CD14-positive monocyte (primary cell): ENCODE results near the gene BNC2. TPM values are rescaled to one million over a fixed set of nuclear protein-coding genes. Genes with fewer than 3 reads are reported as not detected.

Experiments
- DNase-seq, 3 donors: peaks; one replicate each; pipeline ENCODE4 v3.0.0-alpha.2; 2011 to 2022
- H2AFZ ChIP-seq: 2 replicates; pipeline ENCODE4 v1.6.0; 2012; ENCODE audit warnings: mild to moderate bottlenecking, low read depth, low read length, inconsistent platforms; ENCODE audit not compliant: insufficient read depth, poor library complexity, severe bottlenecking
- H3K27ac ChIP-seq, 2 donors: 1 replicate in 1 of 2; 2 replicates in 1 of 2; pipeline ENCODE4 v1.5.1; 2012 to 2013; ENCODE audit warnings: low read length in 2 of 2, control low read depth in 1 of 2, inconsistent platforms in 1 of 2, low read depth in 1 of 2, mild to moderate bottlenecking in 1 of 2
- H3K27me3 ChIP-seq, 2 donors: one replicate each; pipeline versions ENCODE4 v1.6.0 to v1.6.1; 2011 to 2013; ENCODE audit warnings: low read length in 2 of 2; ENCODE audit not compliant: control insufficient read depth in 2 of 2, insufficient read depth in 2 of 2
- H3K36me3 ChIP-seq, 2 donors: replicated peaks in 1 of 2; 1 replicate in 1 of 2; 2 replicates in 1 of 2; pipeline versions ENCODE4 v1.5.1 to v1.6.1; 2012 to 2013; ENCODE audit warnings: low read length in 2 of 2, control low read depth in 1 of 2, inconsistent platforms in 1 of 2, mild to moderate bottlenecking in 1 of 2; ENCODE audit not compliant: insufficient read depth in 2 of 2, control insufficient read depth in 1 of 2
- H3K4me1 ChIP-seq, 2 donors: 1 replicate in 1 of 2; 2 replicates in 1 of 2; pipeline versions ENCODE4 v1.5.1 to v1.6.1; 2012 to 2013; ENCODE audit warnings: low read length in 2 of 2, control low read depth in 1 of 2, inconsistent platforms in 1 of 2, mild to moderate bottlenecking in 1 of 2, moderate library complexity in 1 of 2; ENCODE audit not compliant: insufficient read depth in 2 of 2, control insufficient read depth in 1 of 2
- H3K4me2 ChIP-seq: replicated peaks from 2 replicates; pipeline ENCODE3; 2012; ENCODE audit warnings: low read length, moderate library complexity, mild to moderate bottlenecking; ENCODE audit not compliant: poor library complexity, severe bottlenecking; ENCODE audit errors: extremely low read depth
- H3K4me3 ChIP-seq, 3 experiments: fragments of 200-600 bp in 1 of 3; sonication (generic) in 1 of 3; replicated peaks in 1 of 3; 1 replicate in 2 of 3; 2 replicates in 1 of 3; pipeline ENCODE4 v1.5.1; 2011 to 2013; ENCODE audit warnings: low read length in 3 of 3, mild to moderate bottlenecking in 3 of 3, control low read depth in 2 of 3, low read depth in 2 of 3, inconsistent platforms in 1 of 3, moderate library complexity in 1 of 3
- H3K79me2 ChIP-seq: 2 replicates; pipeline ENCODE4 v1.6.0; 2012; ENCODE audit warnings: mild to moderate bottlenecking, control low read depth, inconsistent platforms, low read length, moderate library complexity; ENCODE audit not compliant: insufficient read depth
- H3K9ac ChIP-seq: 2 replicates; pipeline ENCODE4 v1.6.0; 2017; ENCODE audit warnings: low read length, mild to moderate bottlenecking; ENCODE audit not compliant: insufficient read depth, poor library complexity, severe bottlenecking
- H3K9me3 ChIP-seq, 2 donors: replicated peaks in 1 of 2; 1 replicate in 1 of 2; 2 replicates in 1 of 2; pipeline versions ENCODE4 v1.5.1 to v1.6.1; 2012 to 2013; ENCODE audit warnings: low read length in 2 of 2, control low read depth in 1 of 2; ENCODE audit not compliant: control insufficient read depth in 1 of 2, insufficient read depth in 1 of 2
- H4K20me1 ChIP-seq: 2 replicates; pipeline ENCODE4 v1.6.0; 2012; ENCODE audit warnings: mild to moderate bottlenecking, low read length, control low read depth, moderate library complexity; ENCODE audit not compliant: insufficient read depth
- H3K27ac Mint-ChIP-seq, 7 donors: one replicate each; pipeline ENCODE4 v1.8.0; 2020; ENCODE audit warnings: mild to moderate bottlenecking in 7 of 7, mixed read lengths in 7 of 7, moderate library complexity in 6 of 7, inconsistent platforms in 2 of 7
- H3K27me3 Mint-ChIP-seq, 3 donors: one replicate each; pipeline ENCODE4 v1.8.0; 2021 to 2022; ENCODE audit warnings: low read depth in 3 of 3, mild to moderate bottlenecking in 3 of 3, mixed read lengths in 3 of 3, moderate library complexity in 3 of 3, inconsistent platforms in 1 of 3
- H3K36me3 Mint-ChIP-seq, 2 donors: one replicate each; pipeline ENCODE4 v1.8.0; 2020; ENCODE audit warnings: mixed read lengths in 2 of 2, inconsistent platforms in 1 of 2, mild to moderate bottlenecking in 1 of 2
- H3K4me1 Mint-ChIP-seq: one replicate; pipeline ENCODE4 v1.8.0; 2020; ENCODE audit warnings: mild to moderate bottlenecking, mixed read lengths
- H3K4me3 Mint-ChIP-seq, 2 donors: one replicate each; pipeline ENCODE4 v1.8.0; 2020; ENCODE audit warnings: mild to moderate bottlenecking in 2 of 2, mixed read lengths in 2 of 2, moderate library complexity in 1 of 2
- H3K9me3 Mint-ChIP-seq, 7 donors: one replicate each; pipeline ENCODE4 v1.8.0; 2020 to 2022; ENCODE audit warnings: mixed read lengths in 7 of 7, mild to moderate bottlenecking in 6 of 7, moderate library complexity in 6 of 7, inconsistent platforms in 2 of 7
- whole genome bisulfite sequencing: methylation state at CpG from one replicate; pipeline ENCODE4 v1.1.5; 2013; ENCODE audit warnings: missing lambda C conversion rate; ENCODE audit not compliant: insufficient coverage; 5-methylcytosine and 5-hydroxymethylcytosine counted together
- intact Hi-C, 2 donors: fragments of 100-400 bp; cut with micrococcal nuclease; formaldehyde crosslinking; loops; one replicate each; pipeline versions ENCODE4 v1.15.0 to v1.15.1; 2023
- polyA plus RNA-seq, 3 donors: library from polyadenylated mRNA; depleted of rRNA in 1 of 3; unstranded in 2 of 3; stranded (reverse) in 1 of 3; fragments of 300-500 nt in 2 of 3; fragments of >200 nt in 1 of 3; fragmentation: Illumina TruSeq in 2 of 3; gene quantifications; 1 replicate in 2 of 3; 2 replicates in 1 of 3; pipeline ENCODE4 v1.2.3, GENCODE V29; 2012 to 2021
- TF ChIP-seq, protein P1 (sequence below): fragments of 200-600 bp; IDR thresholded peaks from one replicate; pipeline ENCODE4 v1.8.0; 2022; ENCODE audit warnings: antibody characterized with exemption, mild to moderate bottlenecking

Gene BNC2
- polyA plus RNA-seq, 3 donors, result 0.01 TPM; not detected in 2

DNA sequence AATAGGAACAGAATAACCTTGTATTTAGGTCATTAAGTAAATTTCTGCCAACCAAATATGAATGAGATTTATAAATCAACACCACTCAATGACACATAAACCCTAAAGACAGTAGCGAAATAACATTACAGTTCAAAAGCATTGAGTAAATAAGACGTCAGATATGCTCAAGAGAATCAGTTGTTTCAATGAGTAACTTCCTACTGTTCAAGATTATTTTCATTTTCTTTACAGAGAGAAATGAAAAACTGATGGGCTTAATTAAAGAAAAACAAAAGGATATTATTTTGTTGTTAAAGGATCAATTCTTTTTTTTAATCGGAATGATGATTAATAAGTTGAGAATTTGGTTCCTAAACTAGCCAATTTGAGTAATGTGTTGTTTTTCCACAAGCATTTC is 150.1 kb downstream of the BNC2 start:
- Histone ChIP-seq H3K9me3 (no peaks in the 10 kb centered on the region), H3K4me2 (no peak overlapping the region), H3K9ac (no peak overlapping the region), H2AFZ (no peak overlapping the region), H4K20me1 (no peaks in the 10 kb centered on the region), H3K4me1 (no peaks in the 10 kb centered on the region), H3K79me2 (no peaks in the 10 kb centered on the region), H3K36me3 (no peaks in the 10 kb centered on the region), H3K27me3 (peaks cover 4 to 12% of the 10 kb centered on the region in 2 donors), H3K4me3 (no peak overlapping the region), H3K27ac (no peak overlapping the region)
- Mint-ChIP-seq H3K27me3 (peaks cover 6 to 10% (median 10%) of the 10 kb centered on the region in 3 donors), H3K9me3 (no peaks in the 10 kb centered on the region), H3K4me1 (no peaks in the 10 kb centered on the region), H3K27ac (no peak overlapping the region), H3K4me3 (no peak overlapping the region), H3K36me3 (no peaks in the 10 kb centered on the region)
- DNase-seq, result no peak
- WGBS, result no CpG with 5 or more reads among the region's 3 CpGs
- intact Hi-C loops, result no loop called here
- TF ChIP-seq, protein P1, sequence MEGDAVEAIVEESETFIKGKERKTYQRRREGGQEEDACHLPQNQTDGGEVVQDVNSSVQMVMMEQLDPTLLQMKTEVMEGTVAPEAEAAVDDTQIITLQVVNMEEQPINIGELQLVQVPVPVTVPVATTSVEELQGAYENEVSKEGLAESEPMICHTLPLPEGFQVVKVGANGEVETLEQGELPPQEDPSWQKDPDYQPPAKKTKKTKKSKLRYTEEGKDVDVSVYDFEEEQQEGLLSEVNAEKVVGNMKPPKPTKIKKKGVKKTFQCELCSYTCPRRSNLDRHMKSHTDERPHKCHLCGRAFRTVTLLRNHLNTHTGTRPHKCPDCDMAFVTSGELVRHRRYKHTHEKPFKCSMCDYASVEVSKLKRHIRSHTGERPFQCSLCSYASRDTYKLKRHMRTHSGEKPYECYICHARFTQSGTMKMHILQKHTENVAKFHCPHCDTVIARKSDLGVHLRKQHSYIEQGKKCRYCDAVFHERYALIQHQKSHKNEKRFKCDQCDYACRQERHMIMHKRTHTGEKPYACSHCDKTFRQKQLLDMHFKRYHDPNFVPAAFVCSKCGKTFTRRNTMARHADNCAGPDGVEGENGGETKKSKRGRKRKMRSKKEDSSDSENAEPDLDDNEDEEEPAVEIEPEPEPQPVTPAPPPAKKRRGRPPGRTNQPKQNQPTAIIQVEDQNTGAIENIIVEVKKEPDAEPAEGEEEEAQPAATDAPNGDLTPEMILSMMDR, result no peak

DNA sequence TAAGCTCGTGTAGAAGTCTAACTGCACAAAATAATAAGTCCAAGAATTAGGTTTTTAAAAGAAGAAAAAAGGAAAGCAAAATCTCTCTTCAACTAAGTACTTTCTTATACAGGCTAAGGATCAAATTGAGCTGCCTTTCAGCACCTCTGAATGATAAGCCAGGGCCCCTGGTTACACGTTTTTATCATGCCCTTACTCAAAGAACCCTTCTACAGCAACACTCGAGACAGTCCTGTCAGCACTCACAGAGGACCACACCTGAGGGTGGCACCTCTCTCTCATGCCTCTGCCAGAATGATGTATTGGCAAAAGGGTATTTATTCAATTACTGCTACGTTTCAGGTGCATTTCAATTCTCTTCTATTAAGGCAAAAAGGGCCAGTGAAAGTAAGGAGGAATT is 150.5 kb downstream of the BNC2 start:
- Histone ChIP-seq H3K36me3 (no peaks in the 10 kb centered on the region), H3K9me3 (no peaks in the 10 kb centered on the region), H3K9ac (no peak overlapping the region), H4K20me1 (no peaks in the 10 kb centered on the region), H2AFZ (no peak overlapping the region), H3K27ac (no peak overlapping the region), H3K79me2 (no peaks in the 10 kb centered on the region), H3K4me2 (no peak overlapping the region), H3K4me3 (no peak overlapping the region), H3K4me1 (no peaks in the 10 kb centered on the region), H3K27me3 (peaks cover 0 to 8% of the 10 kb centered on the region in 2 donors)
- no peak for DNase-seq
- H3K27ac Mint-ChIP-seq, result no peak overlapping the region
- H3K4me1 Mint-ChIP-seq, result no peaks in the 10 kb centered on the region
- no peaks in the 10 kb centered on the region for H3K36me3 Mint-ChIP-seq
- peaks cover 2 to 5% (median 5%) of the 10 kb centered on the region in 3 donors for H3K27me3 Mint-ChIP-seq
- no peaks in the 10 kb centered on the region for H3K9me3 Mint-ChIP-seq
- no peak overlapping the region for H3K4me3 Mint-ChIP-seq
- intact Hi-C loops, result no loop called here
- TF ChIP-seq, protein P1, result no peak
- WGBS, result no CpG with 5 or more reads among the region's 4 CpGs
